Measurements from ENCODE around the gene SLC15A4. TPM values are rescaled to one million over a fixed set of nuclear protein-coding genes. Genes with fewer than 3 reads are reported as not detected.

Gene SLC15A4
- total RNA-seq, 1 experiment from 2014 or later: 20.6 TPM

GRCh38 chr12:128743916-128744315, 79.8 kb downstream of the SLC15A4 start:
- CTCF ChIA-PET: no interaction called here
- Histone ChIP-seq H3K4me2 (ENCODE audit: low read length) (no peak overlapping the region), H3K9me3 (ENCODE audit: control insufficient read depth in 1 of 2, insufficient read depth in 1 of 2, low read depth in 1 of 2, low read length in 2 of 2) (no peaks in the 10 kb centered on the region), H3K4me3 (replicated peaks in 1 of 2; ENCODE audit: low read depth in 1 of 2, low read length in 2 of 2) (no peak overlapping the region), H3K4me1 (ENCODE audit: control insufficient read depth in 1 of 2, insufficient read depth in 2 of 2, low read length in 2 of 2) (no peaks in the 10 kb centered on the region), H3K79me2 (ENCODE audit: insufficient read depth, low read length) (no peaks in the 10 kb centered on the region), H3K27ac (ENCODE audit: low read depth, low read length) (no peak overlapping the region), H3K9me2 (ENCODE audit: insufficient read depth) (no peaks in the 10 kb centered on the region), H2AFZ (ENCODE audit: low read depth, low read length, poor library complexity, severe bottlenecking) (no peak overlapping the region), H3K27me3 (ENCODE audit: insufficient read depth, low read length) (peaks cover 8% of the 10 kb centered on the region; the same call in 1 of the 2 replicates), H3K9ac (ENCODE audit: low read length) (no peak overlapping the region), H3K36me3 (ENCODE audit: control insufficient read depth in 1 of 2, insufficient read depth in 2 of 2, low read length in 2 of 2) (no peaks in the 10 kb centered on the region), H4K20me1 (ENCODE audit: insufficient read depth) (no peaks in the 10 kb centered on the region)
- RAD21 ChIA-PET (ENCODE audit: low non-redundant PET in 1 of 2, low total read pairs in 2 of 2, uncharacterized antibody in 2 of 2, unreplicated experiment in 2 of 2): no interaction called here
- POLR2A ChIA-PET: no interaction called here
- TF ChIP-seq CBX3 (IDR thresholded peaks at IDR 0.05; ENCODE audit: low read depth): no peak
- no peak for TF ChIP-seq SRF (IDR thresholded peaks at IDR 0.05; ENCODE audit: low read depth)
- TF ChIP-seq SP1 (IDR thresholded peaks at IDR 0.05; ENCODE audit: low read depth): no peak
- no peak for TF ChIP-seq POLR2AphosphoS5 (IDR thresholded peaks at IDR 0.05; ENCODE audit: low read depth, low read length)
- no peak for TF ChIP-seq ELF1 (IDR thresholded peaks at IDR 0.05; ENCODE audit: borderline replicate concordance, low read depth)
- no peak for TF ChIP-seq EGR1 (IDR thresholded peaks at IDR 0.05; ENCODE audit: low read depth)
- no peak for TF ChIP-seq CEBPB (IDR thresholded peaks at IDR 0.05; ENCODE audit: low read depth)
- no peak for TF ChIP-seq RAD21 (IDR thresholded peaks at IDR 0.05; ENCODE audit: low read depth)
- TF ChIP-seq MAX (IDR thresholded peaks at IDR 0.05): no peak
- no peak for TF ChIP-seq ATF3 (IDR thresholded peaks at IDR 0.05)
- no peak for TF ChIP-seq ZFX (IDR thresholded peaks at IDR 0.05)
- TF ChIP-seq FOSL1 (IDR thresholded peaks at IDR 0.05; ENCODE audit: low read depth): no peak
- TF ChIP-seq CTCF (IDR thresholded peaks at IDR 0.05 in 2 of 3, conservative IDR thresholded peaks at IDR 0.05 in 1 of 3; ENCODE audit: borderline replicate concordance in 1 of 3, insufficient read depth in 1 of 3, low read depth in 2 of 3, low read length in 2 of 3): no peak
- TF ChIP-seq JUND (IDR thresholded peaks at IDR 0.05): no peak
- no peak for TF ChIP-seq YY1 (IDR thresholded peaks at IDR 0.05; ENCODE audit: extremely low read depth, insufficient replicate concordance, low read depth, low read length)
- TF ChIP-seq REST (IDR thresholded peaks at IDR 0.05; ENCODE audit: low read depth): no peak
- TF ChIP-seq TCF7L2 (IDR thresholded peaks at IDR 0.05; ENCODE audit: borderline replicate concordance, extremely low read depth, insufficient read depth, insufficient read length): no peak
- TF ChIP-seq SIN3A (IDR thresholded peaks at IDR 0.05; ENCODE audit: low read depth): no peak
- TF ChIP-seq EZH2phosphoT487 (IDR thresholded peaks at IDR 0.05; ENCODE audit: borderline replicate concordance): no peak
- intact Hi-C loops (cut with micrococcal nuclease): no loop called here
- ATAC-seq: no peak
- no peak for DNase-seq (ENCODE audit: low read depth, low spot score)
- BruUV-seq (replicated peaks): no TSS peak
